ENCODE results near the gene ATP4B.

The ATP4B gene

GRCh38 chr13:113608967-113609533 is 48.9 kb downstream of the ATP4B start:
- no peak for DNase-seq (ENCODE audit: low read depth in 2 of 3, low spot score in 2 of 3)

- DNase-seq (ENCODE audit: low read depth in 2 of 3, low spot score in 2 of 3) = no peak
These were observed 49.9 kb downstream of the ATP4B start for GRCh38 chr13:113607889-113608635.

GRCh38 chr13:113607056-113607888 is 50.7 kb downstream of the ATP4B start:
- DNase-seq (ENCODE audit: low read depth in 2 of 3, low spot score in 2 of 3) = no peak

- no peak for DNase-seq (ENCODE audit: low read depth in 2 of 3, low spot score in 2 of 3)
These were observed 52.0 kb downstream of the ATP4B start for GRCh38 chr13:113605866-113606438.

GRCh38 chr13:113605461-113605860 is 52.5 kb downstream of the ATP4B start:
- DNase-seq (ENCODE audit: low read depth in 2 of 3, low spot score in 2 of 3) = no peak

- DNase-seq (ENCODE audit: low read depth in 2 of 3, low spot score in 2 of 3) = no peak
These were observed 53.8 kb downstream of the ATP4B start for GRCh38 chr13:113604186-113604585.

- no peak for DNase-seq (ENCODE audit: low read depth in 2 of 3, low spot score in 2 of 3)
These were observed 54.8 kb downstream of the ATP4B start for GRCh38 chr13:113603116-113603710.

- no peak for DNase-seq (ENCODE audit: low read depth in 2 of 3, low spot score in 2 of 3)
These were observed 55.6 kb downstream of the ATP4B start for GRCh38 chr13:113602291-113602988.

GRCh38 chr13:113601166-113602070 is 56.6 kb downstream of the ATP4B start:
- no peak for DNase-seq (ENCODE audit: low read depth in 2 of 3, low spot score in 2 of 3)

- no peak for DNase-seq (ENCODE audit: low read depth in 2 of 3, low spot score in 2 of 3)
These were observed 58.6 kb downstream of the ATP4B start for GRCh38 chr13:113599391-113599790.

All from activated CD8-positive, alpha-beta memory T cell treated with anti-CD3 and anti-CD28 coated beads for 48 hours (primary cell).